K562 (cell line): Measurements from ENCODE around the gene OMA1. TPM values are rescaled to one million over a fixed set of nuclear protein-coding genes. Genes with fewer than 3 reads are reported as not detected.

ENCODE experiments used
- ATAC-seq: fragments of 200-7000 bp; cut with Tn5 transposase; 3 replicates; pipeline ENCODE4 v1.9.1; 2020; ENCODE audit warnings: moderate library complexity
- BruUV-seq: library from RNA; stranded (reverse); fragments of 400-500 nt; replicated peaks from 2 replicates; lab custom pipeline; 2021; lab: Mats Ljungman, UMichigan
- CTCF ChIA-PET: fragments of 300-600 bp; formaldehyde crosslinking; extraction: SDS; loops from one replicate; lab custom pipeline; 2021; ENCODE audit warnings: low intra/inter-chr PET ratio; lab: Yijun Ruan, JAX
- POLR2A ChIA-PET: fragments of 300-600, 350-650 bp; sonication (Branson Sonifier 250); formaldehyde crosslinking; extraction: SDS; loops from one replicate; lab custom pipeline; 2021; ENCODE audit warnings: antibody characterized with exemption, inconsistent platforms; lab: Yijun Ruan, JAX
- DNase-seq, 4 experiments: peaks; one replicate each; pipeline versions ENCODE4 v3.0.0 to v3.0.0-alpha.2; 2011 to 2018; ENCODE audit warnings: low spot score in 3 of 4, mixed read lengths in 3 of 4; ENCODE audit errors: extremely low read depth in 1 of 4
- FAIRE-seq: peaks from 2 replicates; lab custom pipeline; 2011; peaks lifted over from hg19 to GRCh38; lab: Jason Lieb, UNC
- H2AFZ ChIP-seq: 2 replicates; pipeline ENCODE4 v1.6.0; 2011; ENCODE audit warnings: low read depth, low read length, control low read depth, inconsistent platforms
- H3K27ac ChIP-seq: fragments of 200-600 bp; 3 replicates; pipeline ENCODE4 v1.8.0; 2011; ENCODE audit warnings: low read depth, mild to moderate bottlenecking, control low read depth, inconsistent platforms, low read length, moderate library complexity, mixed read lengths; ENCODE audit errors: extremely low read depth
- H3K27me3 ChIP-seq, 2 experiments: fragments of 300-600 bp in 1 of 2; 2 replicates in 1 of 2; 3 replicates in 1 of 2; pipeline versions ENCODE4 v1.6.0 to v1.8.0; 2011; ENCODE audit warnings: inconsistent platforms in 2 of 2, low read length in 2 of 2, mild to moderate bottlenecking in 1 of 2, mixed read lengths in 1 of 2, moderate library complexity in 1 of 2; ENCODE audit not compliant: control insufficient read depth in 2 of 2, insufficient read depth in 2 of 2
- H3K36me3 ChIP-seq: fragments of 300-600 bp; 3 replicates; pipeline ENCODE4 v1.8.0; 2011; ENCODE audit warnings: mild to moderate bottlenecking, low read length, inconsistent platforms; ENCODE audit not compliant: control insufficient read depth, insufficient read depth
- H3K4me1 ChIP-seq, 2 experiments: fragments of 200-600 bp in 1 of 2; replicated peaks in 1 of 2; 2 replicates in 1 of 2; 3 replicates in 1 of 2; pipeline versions ENCODE4 v1.5.1 to v1.8.0; 2011; ENCODE audit warnings: inconsistent platforms in 2 of 2, low read length in 2 of 2, mild to moderate bottlenecking in 1 of 2, mixed read lengths in 1 of 2, moderate library complexity in 1 of 2; ENCODE audit not compliant: control insufficient read depth in 2 of 2, insufficient read depth in 2 of 2
- H3K4me2 ChIP-seq: 2 replicates; pipeline ENCODE4 v1.6.1; 2011; ENCODE audit warnings: low read length, control low read depth, inconsistent platforms, mixed read lengths; ENCODE audit not compliant: insufficient read depth
- H3K4me3 ChIP-seq: fragments of 200-600 bp; sonication (generic), shearing (Covaris generic); 2 replicates; pipeline ENCODE4 v1.5.1; 2016; ENCODE audit warnings: control low read depth, inconsistent platforms
- H3K79me2 ChIP-seq: fragments of 200-600 bp; 3 replicates; pipeline ENCODE4 v1.8.0; 2011; ENCODE audit warnings: low read length, inconsistent platforms; ENCODE audit not compliant: control insufficient read depth, insufficient read depth
- H3K9ac ChIP-seq, 2 experiments: 2 replicates each; pipeline versions ENCODE4 v1.6.0 to v1.6.1; 2011; ENCODE audit warnings: low read depth in 2 of 2, low read length in 2 of 2, control low read depth in 1 of 2, inconsistent platforms in 1 of 2, mild to moderate bottlenecking in 1 of 2, mixed read lengths in 1 of 2; ENCODE audit not compliant: insufficient read depth in 1 of 2
- H3K9me1 ChIP-seq: one replicate; pipeline ENCODE4 v1.6.0; 2011; ENCODE audit warnings: inconsistent platforms, mild to moderate bottlenecking, low read length, moderate library complexity; ENCODE audit not compliant: control insufficient read depth, insufficient read depth
- H3K9me3 ChIP-seq: replicated peaks from 2 replicates; pipeline ENCODE4 v1.5.1; 2011; ENCODE audit warnings: low read depth, low read length, inconsistent platforms; ENCODE audit not compliant: control insufficient read depth, insufficient read depth
- H4K20me1 ChIP-seq: replicated peaks from 2 replicates; pipeline ENCODE4 v1.6.1; 2011; ENCODE audit warnings: low read length, inconsistent platforms, mixed read lengths; ENCODE audit not compliant: control insufficient read depth, insufficient read depth
- CEBPB ChIP-seq: fragments of 450-650 bp; IDR thresholded peaks from 2 replicates; pipeline ENCODE4 v1.6.1; 2016; ENCODE audit warnings: missing genetic modification characterization, missing compliant biosample characterization
- CEBPG ChIP-seq, 3 experiments: fragments of 200-800 bp in 1 of 3; sonication (Bioruptor generic) in 1 of 3; sonication (generic) in 1 of 3; formaldehyde crosslinking in 1 of 3; IDR thresholded peaks in 2 of 3; conservative IDR thresholded peaks in 1 of 3; 2 replicates each; pipeline versions ENCODE4 v1.6.1 to v1.8.0; 2016 to 2022; ENCODE audit warnings: missing compliant biosample characterization in 2 of 3, missing genetic modification characterization in 2 of 3, mild to moderate bottlenecking in 1 of 3, missing genetic modification reagents in 1 of 3
- PCBP1 ChIP-seq: fragments of 200-400 bp; formaldehyde crosslinking; IDR thresholded peaks from 2 replicates; pipeline ENCODE4 v1.6.1; 2018; ENCODE audit warnings: mild to moderate bottlenecking, low read depth, low read length; ENCODE audit not compliant: poor library complexity, severe bottlenecking
- SMARCB1 ChIP-seq: IDR thresholded peaks from 2 replicates; pipeline ENCODE4 v1.6.1; 2011; ENCODE audit warnings: improper control_type of control experiment, low read depth; ENCODE audit not compliant: insufficient read length
- SMARCC2 ChIP-seq: fragments of 450-650 bp; IDR thresholded peaks from 2 replicates; pipeline ENCODE4 v1.6.1; 2017; ENCODE audit warnings: antibody characterized with exemption, moderate library complexity, mild to moderate bottlenecking, low read depth
- SPI1 ChIP-seq: IDR thresholded peaks from 2 replicates; pipeline ENCODE4 v1.6.1; 2011; ENCODE audit warnings: low read depth, low read length, control low read depth, borderline replicate concordance
- TEAD1 ChIP-seq, 2 experiments: fragments of 450-650 bp in 1 of 2; sonication (generic) in 1 of 2; formaldehyde crosslinking; IDR thresholded peaks; 2 replicates each; pipeline versions ENCODE4 v1.4.0 to v1.8.0; 2020 to 2022; ENCODE audit warnings: mild to moderate bottlenecking in 2 of 2, missing genetic modification reagents in 1 of 2
- TFAM ChIP-seq: fragments of 250-450 bp; sonication (Bioruptor Pico); conservative IDR thresholded peaks from 2 replicates; pipeline ENCODE4 v1.5.0; 2021; ENCODE audit warnings: mild to moderate bottlenecking, moderate library complexity
- XRCC3 ChIP-seq: fragments of 450-650 bp; IDR thresholded peaks from 2 replicates; pipeline ENCODE4 v1.6.1; 2017; ENCODE audit warnings: mild to moderate bottlenecking, moderate library complexity
- ZNF431 ChIP-seq: sonication (generic); formaldehyde crosslinking; IDR thresholded peaks from 2 replicates; pipeline ENCODE4 v1.8.0; 2022; ENCODE audit warnings: mild to moderate bottlenecking, missing genetic modification reagents
- WGBS: fragments of 100-300 bp; shearing (Covaris generic); methylation state at CpG from one replicate; pipeline ENCODE4 v1.1.6; 2016; ENCODE audit warnings: low coverage, mixed read lengths; ENCODE audit not compliant: insufficient coverage; ENCODE audit errors: missing lambda C conversion rate; 5-methylcytosine and 5-hydroxymethylcytosine counted together
- in situ Hi-C: fragments of 300-500 bp; cut with MboI; formaldehyde crosslinking; loops from 4 replicates; pipeline ENCODE4 v1.15.0; 2018; ENCODE audit warnings: inconsistent platforms, mixed read lengths
- intact Hi-C: fragments of 100-400 bp; cut with micrococcal nuclease; formaldehyde crosslinking; loops from 2 replicates; pipeline ENCODE4 v1.14.2; 2022
- polyA plus RNA-seq, 8 experiments: library from polyadenylated mRNA; depleted of rRNA in 4 of 8; stranded (reverse) in 5 of 8; unstranded in 3 of 8; fragments of >200 nt; fragmentation: Nextera tagmentation in 2 of 8; fragmentation: Illumina TruSeq in 1 of 8; extraction: Ambion mirVana in 2 of 8; extraction: Trizol in 1 of 8; gene quantifications; 2 replicates each; pipeline versions ENCODE4 v1.2.1 to v1.2.3, GENCODE V29; 2011 to 2014; ENCODE audit warnings: inconsistent platforms in 1 of 8, missing spikeins in 1 of 8
- total RNA-seq, 7 experiments: library from RNA; depleted of rRNA in 6 of 7; stranded (reverse); fragments of >200 nt in 6 of 7; fragmentation: Illumina TruSeq in 2 of 7; extraction: Trizol in 2 of 7; gene quantifications; 2 replicates each; pipeline versions ENCODE4 v1.2.1 to v1.2.3, GENCODE V29; 2011 to 2021; ENCODE audit warnings: low replicate concordance in 1 of 7
- TF ChIP-seq, protein P1 (sequence below): fragments of 450-650 bp; IDR thresholded peaks from 2 replicates; pipeline ENCODE4 v1.6.1; 2016; ENCODE audit warnings: low read depth, mild to moderate bottlenecking, moderate library complexity

Gene OMA1
- total and polyA plus RNA-seq, 9 of the 15 experiments (the other 6 are each of a cell fraction or from before 2014, with no cell fraction given), result 16.6 to 51.5 (median 33.5) TPM

DNA sequence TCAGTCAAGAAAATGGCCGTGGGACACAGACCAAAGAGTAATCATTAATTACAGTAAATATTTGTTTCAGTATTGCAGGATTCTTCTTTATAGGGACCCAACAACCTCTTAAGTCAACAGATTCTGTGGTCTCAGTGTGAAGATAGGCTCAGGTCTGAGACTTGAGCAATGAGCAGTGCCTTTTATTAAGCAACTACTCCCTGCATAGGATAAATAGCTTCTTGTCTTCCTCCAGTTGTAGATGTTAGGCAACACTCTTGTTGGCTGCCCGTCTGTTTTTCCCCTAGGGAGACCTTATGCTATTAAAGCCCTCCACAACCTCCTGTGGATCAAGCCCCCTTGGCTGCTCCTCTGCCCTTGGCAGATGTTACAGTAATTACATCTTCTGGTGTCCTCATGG lies 1.8 kb upstream of the OMA1 start:
- no peak for ATAC-seq
- Histone ChIP-seq H3K36me3 (no peaks in the 10 kb centered on the region), H3K4me3 (no peak overlapping the region), H3K4me1 (peaks cover 13 to 29% of the 10 kb centered on the region in 2 experiments; a peak in 4 of 5 replicates), H3K9me1 (no peaks in the 10 kb centered on the region), H3K27me3 (no peaks in the 10 kb centered on the region), H3K4me2 (no peak overlapping the region), H3K27ac (no peak overlapping the region; the same call in 2 of the 3 replicates), H3K79me2 (peaks cover 13% of the 10 kb centered on the region), H3K9me3 (no peaks in the 10 kb centered on the region), H3K9ac (no peak overlapping the region), H2AFZ (peak overlapping the region; percentile 79), H4K20me1 (no peaks in the 10 kb centered on the region)
- in situ Hi-C loops (no loop called here), intact Hi-C loops (loop anchor here (5.0 kb wide), 2 partner anchors 296 to 391 kb away; no protein-coding TSS in a partner anchor)
- no TSS peak for BruUV-seq
- WGBS, result 91% methylated on average over 2 of the region's 2 CpGs
- CTCF ChIA-PET, result no interaction called here
- no peak for DNase-seq
- FAIRE-seq, result no peak
- POLR2A ChIA-PET, result no interaction called here
- TF ChIP-seq CEBPB (peak; percentile 46; the same call in 1 of the 2 replicates), ZNF431 (no peak), SMARCB1 (no peak), TEAD1 (CRISPR knock-in tag; IDR thresholded peaks at IDR 0.05) (no peak), XRCC3 (no peak), PCBP1 (no peak), CEBPG (CRISPR knock-in tag; IDR thresholded peaks at IDR 0.05) (no peak), CEBPG (tag; conservative IDR thresholded peaks at IDR 0.05 in 1 of 2, IDR thresholded peaks at IDR 0.05 in 1 of 2) (0 out of 4 replicates have a peak, but pooled peaks of 1 of the 2 experiments have one; percentile 17), SMARCC2 (no peak), SPI1 (no peak), TFAM (CRISPR knock-in tag) (no peak)
- TF ChIP-seq, protein P1, sequence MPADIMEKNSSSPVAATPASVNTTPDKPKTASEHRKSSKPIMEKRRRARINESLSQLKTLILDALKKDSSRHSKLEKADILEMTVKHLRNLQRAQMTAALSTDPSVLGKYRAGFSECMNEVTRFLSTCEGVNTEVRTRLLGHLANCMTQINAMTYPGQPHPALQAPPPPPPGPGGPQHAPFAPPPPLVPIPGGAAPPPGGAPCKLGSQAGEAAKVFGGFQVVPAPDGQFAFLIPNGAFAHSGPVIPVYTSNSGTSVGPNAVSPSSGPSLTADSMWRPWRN, result no peak
